Upper lobe of right lung (tissue), 1 donor: Measurements from ENCODE around the gene NUDT1. TPM values are rescaled to one million over a fixed set of nuclear protein-coding genes. Genes with fewer than 3 reads are reported as not detected.

ENCODE experiments used
- ATAC-seq: fragments of 200-7000 bp; cut with Tn5 transposase; one replicate; pipeline ENCODE4 v1.9.1; 2020; ENCODE audit warnings: mild to moderate bottlenecking, moderate library complexity
- DNase-seq: peaks from one replicate; pipeline ENCODE4 v3.0.0-alpha.2; 2020
- H3K27ac ChIP-seq: fragments of 200-600 bp; one replicate; pipeline ENCODE4 v1.8.0; 2022
- H3K27me3 ChIP-seq: fragments of 200-600 bp; one replicate; pipeline ENCODE4 v1.8.0; 2022; ENCODE audit warnings: mild to moderate bottlenecking
- H3K36me3 ChIP-seq: fragments of 200-600 bp; one replicate; pipeline ENCODE4 v1.8.0; 2022
- H3K4me1 ChIP-seq: fragments of 200-600 bp; one replicate; pipeline ENCODE4 v1.8.0; 2022
- H3K4me3 ChIP-seq: fragments of 200-600 bp; one replicate; pipeline ENCODE4 v1.8.0; 2022; ENCODE audit warnings: mild to moderate bottlenecking
- H3K9me3 ChIP-seq: fragments of 200-600 bp; one replicate; pipeline ENCODE4 v1.8.0; 2022
- intact Hi-C: fragments of 100-400 bp; cut with DNase I; formaldehyde crosslinking; loops from one replicate; pipeline ENCODE4 v1.11.0; 2022
- total RNA-seq: library from RNA; stranded (reverse); fragmentation: NEBNext Ultra II Directional; extraction: Animal tissue kit (Norgen Biotek cat#: 25700); gene quantifications from one replicate; pipeline ENCODE4 v1.2.1, GENCODE V29; 2021
- TF ChIP-seq, protein P1 (sequence below): fragments of 200-600 bp; IDR thresholded peaks from one replicate; pipeline ENCODE4 v1.8.0; 2022; ENCODE audit warnings: antibody characterized with exemption
- donor health status: DM: no; HTN: yes; CAD: no; lungs with severe emphysema.

Gene NUDT1
- total RNA-seq, 1 donor from 2014 or later = 13.2 TPM

- intact Hi-C loops = no loop called here
- Histone ChIP-seq H3K27ac (peak overlapping the region; percentile 63), H3K9me3 (no peaks in the 10 kb centered on the region), H3K36me3 (peaks cover 59% of the 10 kb centered on the region), H3K4me1 (peaks cover 4% of the 10 kb centered on the region), H3K27me3 (no peaks in the 10 kb centered on the region), H3K4me3 (no peak overlapping the region)
- ATAC-seq (no peak), DNase-seq (no peak)
- TF ChIP-seq, protein P1, sequence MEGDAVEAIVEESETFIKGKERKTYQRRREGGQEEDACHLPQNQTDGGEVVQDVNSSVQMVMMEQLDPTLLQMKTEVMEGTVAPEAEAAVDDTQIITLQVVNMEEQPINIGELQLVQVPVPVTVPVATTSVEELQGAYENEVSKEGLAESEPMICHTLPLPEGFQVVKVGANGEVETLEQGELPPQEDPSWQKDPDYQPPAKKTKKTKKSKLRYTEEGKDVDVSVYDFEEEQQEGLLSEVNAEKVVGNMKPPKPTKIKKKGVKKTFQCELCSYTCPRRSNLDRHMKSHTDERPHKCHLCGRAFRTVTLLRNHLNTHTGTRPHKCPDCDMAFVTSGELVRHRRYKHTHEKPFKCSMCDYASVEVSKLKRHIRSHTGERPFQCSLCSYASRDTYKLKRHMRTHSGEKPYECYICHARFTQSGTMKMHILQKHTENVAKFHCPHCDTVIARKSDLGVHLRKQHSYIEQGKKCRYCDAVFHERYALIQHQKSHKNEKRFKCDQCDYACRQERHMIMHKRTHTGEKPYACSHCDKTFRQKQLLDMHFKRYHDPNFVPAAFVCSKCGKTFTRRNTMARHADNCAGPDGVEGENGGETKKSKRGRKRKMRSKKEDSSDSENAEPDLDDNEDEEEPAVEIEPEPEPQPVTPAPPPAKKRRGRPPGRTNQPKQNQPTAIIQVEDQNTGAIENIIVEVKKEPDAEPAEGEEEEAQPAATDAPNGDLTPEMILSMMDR = no peak
These were observed 16.2 kb upstream of the NUDT1 start for GRCh38 chr7:2225830-2226229.

GRCh38 chr7:2227699-2228098 lies 14.3 kb upstream of the NUDT1 start:
- ATAC-seq (no peak), DNase-seq (no peak)
- H3K4me3 ChIP-seq = no peak overlapping the region
- TF ChIP-seq, protein P1 = no peak
- H3K27me3 ChIP-seq = no peaks in the 10 kb centered on the region
- peaks cover 42% of the 10 kb centered on the region for H3K36me3 ChIP-seq
- H3K27ac ChIP-seq = no peak overlapping the region
- H3K4me1 ChIP-seq = peaks cover 13% of the 10 kb centered on the region
- intact Hi-C loops = no loop called here
- no peaks in the 10 kb centered on the region for H3K9me3 ChIP-seq

DNA sequence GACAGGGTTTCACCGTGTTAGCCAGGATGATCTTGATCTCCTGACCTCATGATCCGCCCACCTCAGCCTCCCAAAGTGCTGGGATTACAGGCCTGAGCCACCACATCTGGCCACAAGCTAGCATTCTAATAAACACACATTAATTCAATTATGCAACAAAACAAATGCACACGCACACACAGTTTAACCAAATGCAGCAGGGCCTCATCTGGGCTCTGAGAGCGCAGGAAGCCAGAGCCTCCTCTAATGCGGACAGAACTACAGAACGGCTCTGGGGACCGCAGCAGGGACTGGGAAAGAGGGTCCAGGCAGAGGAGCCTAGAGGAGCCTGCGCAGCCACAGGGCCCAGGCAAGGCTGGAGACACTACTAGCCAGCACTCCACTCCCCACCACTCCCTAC lies 13.1 kb upstream of the NUDT1 start:
- DNase-seq = no peak
- peaks cover 21% of the 10 kb centered on the region for H3K4me1 ChIP-seq
- TF ChIP-seq, protein P1 = no peak
- no peak overlapping the region for H3K27ac ChIP-seq
- intact Hi-C loops = no loop called here
- H3K27me3 ChIP-seq = no peaks in the 10 kb centered on the region
- no peak overlapping the region for H3K4me3 ChIP-seq
- peaks cover 29% of the 10 kb centered on the region for H3K36me3 ChIP-seq
- H3K9me3 ChIP-seq = no peaks in the 10 kb centered on the region
- no peak for ATAC-seq

- TF ChIP-seq, protein P1 = no peak
- H3K27me3 ChIP-seq = no peaks in the 10 kb centered on the region
- peaks cover 28% of the 10 kb centered on the region for H3K36me3 ChIP-seq
- intact Hi-C loops = no loop called here
- H3K4me3 ChIP-seq = no peak overlapping the region
- DNase-seq (no peak), ATAC-seq (no peak)
- H3K9me3 ChIP-seq = no peaks in the 10 kb centered on the region
- H3K27ac ChIP-seq = no peak overlapping the region
- H3K4me1 ChIP-seq = peaks cover 21% of the 10 kb centered on the region
These were observed 12.6 kb upstream of the NUDT1 start for GRCh38 chr7:2229467-2229866.

GRCh38 chr7:2230226-2230625 lies 11.8 kb upstream of the NUDT1 start:
- H3K36me3 ChIP-seq = peaks cover 34% of the 10 kb centered on the region
- no peak for ATAC-seq
- no peaks in the 10 kb centered on the region for H3K27me3 ChIP-seq
- H3K27ac ChIP-seq = no peak overlapping the region
- H3K4me1 ChIP-seq = peaks cover 21% of the 10 kb centered on the region
- no peak overlapping the region for H3K4me3 ChIP-seq
- H3K9me3 ChIP-seq = no peaks in the 10 kb centered on the region
- TF ChIP-seq, protein P1 = no peak
- intact Hi-C loops = no loop called here
- DNase-seq = no peak

- no peaks in the 10 kb centered on the region for H3K9me3 ChIP-seq
- DNase-seq (no peak), ATAC-seq (no peak)
- intact Hi-C loops = no loop called here
- H3K4me3 ChIP-seq = no peak overlapping the region
- peaks cover 21% of the 10 kb centered on the region for H3K4me1 ChIP-seq
- TF ChIP-seq, protein P1 = no peak
- no peaks in the 10 kb centered on the region for H3K27me3 ChIP-seq
- no peak overlapping the region for H3K27ac ChIP-seq
- H3K36me3 ChIP-seq = peaks cover 36% of the 10 kb centered on the region
These were observed 11.1 kb upstream of the NUDT1 start for GRCh38 chr7:2230882-2231281.
